ENCODE results near the gene GOLGA8J.
"Not testable (repeated sequence)": the region's sequence is repeated elsewhere in the genome, so short reads cannot be mapped to it uniquely, and the experiment has no call there.

Gene GOLGA8J

DNA sequence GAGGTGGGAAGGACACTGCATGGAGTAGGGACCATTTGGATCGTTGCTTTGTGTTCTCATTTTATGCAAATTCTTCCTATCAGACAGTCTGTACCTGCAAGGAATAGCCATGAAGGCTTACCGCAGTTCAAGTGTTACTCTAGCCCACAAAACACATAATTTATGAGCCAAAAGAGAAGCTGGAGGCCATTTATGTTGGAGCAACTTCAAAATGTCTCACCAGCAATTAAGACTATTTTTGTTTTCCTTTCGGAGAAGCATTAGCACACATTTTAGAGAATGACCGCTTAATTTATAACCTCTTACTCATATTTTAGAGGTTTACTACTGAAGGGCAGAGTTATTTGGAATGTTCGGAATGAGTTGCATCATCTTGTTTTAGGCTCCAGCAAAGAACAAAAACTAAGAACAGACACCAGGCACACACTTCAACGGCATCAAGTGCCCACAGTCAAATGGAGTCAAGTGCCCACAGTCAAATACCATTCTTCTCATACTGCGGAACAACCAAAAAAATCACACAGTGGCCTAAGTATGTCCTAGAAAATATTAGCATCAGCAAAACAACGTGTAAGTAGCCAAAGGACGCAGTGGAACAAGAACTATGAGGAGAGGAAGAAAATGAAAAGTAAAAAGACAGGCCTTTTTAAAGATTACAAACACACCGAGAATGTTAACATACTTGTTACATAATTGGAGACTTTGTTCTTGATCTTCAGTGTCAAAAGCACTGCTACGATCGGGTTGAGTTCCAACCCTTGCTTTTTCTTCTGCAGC lies 17.5 kb upstream of the GOLGA8J start:
- intact Hi-C loops (cut with DNase I), result no loop called here
- DNase-seq, result peak in 1 of 42 donors; percentile 40

DNA sequence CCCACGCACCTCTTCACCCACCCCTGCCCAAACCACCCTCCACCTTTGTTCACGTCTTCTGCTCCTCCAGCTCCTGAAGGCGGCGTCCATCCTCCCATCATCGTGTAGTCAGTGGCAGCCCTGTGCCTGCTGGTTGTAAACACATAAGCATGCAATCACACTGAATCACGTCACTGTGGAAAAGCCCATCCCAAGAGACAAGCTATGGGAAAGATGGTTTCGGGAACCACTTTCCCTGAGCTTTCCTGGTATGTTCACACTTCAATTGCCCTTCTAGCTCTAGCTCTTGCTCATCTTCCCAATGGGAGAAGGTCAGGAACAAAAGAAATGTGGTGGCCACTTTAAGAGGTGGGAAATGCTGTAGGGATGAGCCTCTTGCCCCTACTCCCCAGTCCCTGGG lies 14.4 kb upstream of the GOLGA8J start:
- no peak for DNase-seq

DNA sequence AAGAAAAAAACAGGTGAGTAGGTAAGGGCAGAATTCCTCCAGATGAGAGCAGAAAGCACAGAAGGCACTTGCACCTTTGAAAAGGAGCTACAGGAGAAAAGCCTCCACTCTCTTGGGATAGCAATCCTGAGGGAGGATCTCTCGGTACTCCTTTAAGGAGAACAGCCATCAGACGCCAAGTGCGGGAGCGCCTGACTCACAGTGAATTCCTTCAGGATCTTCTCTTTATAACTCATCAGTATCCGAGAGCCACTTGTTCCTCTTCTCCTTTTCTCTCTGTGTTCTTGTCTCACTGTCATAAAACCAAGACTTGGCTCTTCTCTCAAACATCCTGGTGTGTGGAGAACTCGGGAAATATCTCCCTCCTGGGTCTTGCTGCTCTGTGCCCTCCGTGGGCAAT lies 10.1 kb upstream of the GOLGA8J start:
- intact Hi-C loops (cut with DNase I), result no loop called here
- no peak for DNase-seq

More for the DNA sequence above, 14.4 kb upstream of the GOLGA8J start:
- intact Hi-C loops (cut with DNase I), result no loop called here

DNA sequence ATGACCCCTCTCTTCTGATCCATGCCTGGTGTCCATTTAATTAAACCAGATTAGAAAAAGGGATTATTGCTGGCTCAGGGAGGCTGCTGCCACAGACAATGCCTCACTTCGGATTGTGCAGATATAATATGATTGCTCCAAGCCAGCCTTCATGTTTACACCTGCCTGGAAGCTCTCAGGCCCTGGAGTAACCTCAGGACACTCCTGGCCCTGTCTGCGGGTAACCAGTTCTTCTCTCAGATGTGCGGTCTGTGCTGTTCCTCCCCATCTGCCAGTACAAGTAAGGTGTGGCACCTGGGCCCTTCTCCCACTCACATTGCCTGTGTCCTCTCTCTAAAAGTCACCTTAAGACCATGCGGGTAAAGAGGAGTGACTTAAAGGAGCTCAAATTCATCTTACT lies 8.8 kb upstream of the GOLGA8J start:
- intact Hi-C loops (cut with DNase I), result no loop called here
- no peak for DNase-seq

DNA sequence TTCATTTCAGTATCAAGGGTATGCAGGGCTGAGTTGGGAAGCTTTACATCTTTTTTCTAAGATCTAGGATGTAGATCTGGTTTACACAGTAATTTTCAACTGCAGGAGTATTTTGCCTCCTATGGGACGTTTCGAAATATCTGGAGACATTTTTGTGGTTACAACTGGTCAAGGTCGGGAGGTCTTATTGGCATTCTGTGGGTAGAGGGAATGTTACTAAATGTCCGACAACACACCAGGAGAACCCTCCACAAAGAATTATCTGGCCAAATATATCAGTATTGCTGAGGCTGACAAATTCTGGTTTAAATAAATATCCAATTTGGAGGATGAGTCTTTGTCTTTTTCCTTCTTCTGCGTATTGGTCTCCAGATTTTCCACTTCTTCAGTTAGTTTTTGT lies 1.9 kb upstream of the GOLGA8J start:
- not testable (repeated sequence) for DNase-seq

DNA sequence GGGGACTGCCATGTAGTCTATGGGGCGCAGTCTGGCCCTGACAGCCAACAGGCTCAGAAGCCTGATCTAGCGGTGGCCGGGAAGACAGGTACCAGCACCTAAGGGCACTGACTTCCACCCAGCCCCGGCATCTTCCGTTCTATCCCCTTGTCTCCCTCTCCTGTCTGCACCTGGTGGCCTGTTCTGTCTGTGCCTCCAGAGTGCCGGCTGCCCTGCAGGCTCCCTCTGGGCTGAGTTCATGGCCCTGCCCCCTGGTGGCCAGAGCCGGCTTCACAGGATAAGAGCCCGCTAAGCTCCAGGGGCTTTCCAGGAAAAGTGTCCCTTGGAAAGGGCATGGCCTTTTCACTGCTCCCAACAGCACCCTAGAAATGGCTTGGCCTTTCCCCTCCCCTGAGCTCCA lies 15.1 kb downstream of the GOLGA8J start:
- DNase-seq; intact Hi-C loops (cut with DNase I): not testable (repeated sequence)

More for the DNA sequence above, 1.9 kb upstream of the GOLGA8J start:
- intact Hi-C loops (cut with DNase I), result not testable (repeated sequence)

DNA sequence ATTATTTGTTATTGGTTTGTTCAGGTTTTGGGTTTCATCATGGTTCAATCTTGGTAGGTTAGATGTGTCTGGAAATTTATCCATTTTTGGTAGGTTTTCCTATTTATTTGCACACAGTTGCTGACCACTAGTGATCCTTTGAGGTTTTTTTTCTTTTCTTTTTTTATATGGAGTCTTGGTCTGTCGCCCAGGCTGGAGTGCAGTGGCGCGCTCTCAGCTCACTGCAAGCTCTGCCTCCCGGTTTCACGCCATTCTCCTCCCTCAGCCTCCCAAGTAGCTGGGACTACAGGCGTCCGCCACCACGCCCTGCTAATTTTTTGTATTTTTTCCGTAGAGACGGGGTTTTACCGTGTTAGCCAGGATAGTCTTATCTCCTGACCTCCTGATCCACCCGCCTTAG lies 20.1 kb downstream of the GOLGA8J start:
- DNase-seq, result not testable (repeated sequence)

DNA sequence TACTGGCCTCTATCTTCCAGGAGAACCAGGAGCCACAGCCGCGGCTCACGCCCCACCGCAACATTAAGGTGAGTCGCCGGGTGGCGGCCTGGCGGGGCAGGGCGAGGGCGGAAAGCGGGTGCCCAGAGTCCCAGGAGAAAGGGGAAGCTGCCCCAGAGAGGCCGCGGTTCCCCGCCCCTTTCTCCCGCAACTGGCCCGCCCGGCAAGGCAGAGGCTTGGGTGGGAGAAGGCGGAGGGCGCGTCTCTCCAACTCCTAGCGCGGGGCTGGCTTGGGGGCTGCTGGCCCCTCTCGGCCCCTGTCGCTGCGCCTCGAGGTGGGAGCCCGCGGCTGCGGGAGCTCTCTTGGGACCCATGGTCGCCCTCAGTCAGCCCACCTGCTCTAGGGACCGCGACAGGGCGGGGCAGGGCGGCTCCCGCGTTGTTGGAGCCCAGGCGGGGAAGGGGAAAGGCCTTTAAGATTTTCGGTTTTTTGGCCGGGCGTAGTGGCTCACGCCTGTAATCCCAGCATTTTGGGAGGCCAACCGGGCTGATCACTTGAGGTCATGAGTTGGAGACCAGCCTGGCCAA lies 21.3 kb downstream of the GOLGA8J start:
- DNase-seq; intact Hi-C loops (cut with DNase I): not testable (repeated sequence)

More for the DNA sequence above, 20.1 kb downstream of the GOLGA8J start:
- intact Hi-C loops (cut with DNase I), result not testable (repeated sequence)

DNA sequence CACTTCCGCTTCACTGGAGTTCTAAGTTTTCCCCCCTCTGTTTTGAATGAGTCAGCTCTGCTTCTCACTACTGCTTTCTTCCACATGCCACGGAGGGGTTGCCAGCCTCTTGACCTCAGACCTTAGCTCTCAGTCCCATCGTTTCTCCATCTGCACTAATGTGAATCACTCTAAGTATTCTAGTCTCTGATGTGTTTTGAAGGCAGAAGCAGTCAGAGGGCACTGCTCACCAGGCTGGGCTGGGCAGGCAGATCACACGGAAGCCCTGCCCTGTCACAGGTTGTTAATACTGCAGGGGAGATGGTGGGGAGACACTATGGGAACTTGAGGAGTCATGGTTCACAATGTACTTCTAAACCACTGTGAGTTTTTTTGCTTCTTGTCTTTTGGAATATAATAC lies 27.8 kb downstream of the GOLGA8J start:
- intact Hi-C loops (cut with DNase I); DNase-seq: not testable (repeated sequence)

DNA sequence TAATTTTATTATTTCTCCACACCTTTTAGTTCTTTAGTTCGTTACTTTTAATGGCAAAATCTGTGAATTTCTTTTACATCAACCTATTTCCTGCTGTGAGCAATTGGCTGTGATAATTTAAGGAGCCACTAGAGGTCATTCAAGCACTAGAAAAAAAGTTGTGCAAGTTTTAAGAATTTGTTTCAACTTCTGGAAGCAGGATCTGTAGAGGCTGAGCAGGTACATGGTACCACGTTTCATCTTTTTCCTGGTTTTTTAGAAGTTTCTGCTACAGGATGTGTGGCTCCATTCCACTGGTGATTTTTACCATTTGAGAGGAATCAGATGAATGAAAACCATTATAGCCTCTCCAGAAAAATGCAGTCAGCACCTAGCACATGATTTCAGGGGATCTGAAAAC lies 47.3 kb downstream of the GOLGA8J start:
- DNase-seq, result peak in 1 of 42 donors; percentile 7
- intact Hi-C loops (cut with DNase I), result not testable (repeated sequence)

DNA sequence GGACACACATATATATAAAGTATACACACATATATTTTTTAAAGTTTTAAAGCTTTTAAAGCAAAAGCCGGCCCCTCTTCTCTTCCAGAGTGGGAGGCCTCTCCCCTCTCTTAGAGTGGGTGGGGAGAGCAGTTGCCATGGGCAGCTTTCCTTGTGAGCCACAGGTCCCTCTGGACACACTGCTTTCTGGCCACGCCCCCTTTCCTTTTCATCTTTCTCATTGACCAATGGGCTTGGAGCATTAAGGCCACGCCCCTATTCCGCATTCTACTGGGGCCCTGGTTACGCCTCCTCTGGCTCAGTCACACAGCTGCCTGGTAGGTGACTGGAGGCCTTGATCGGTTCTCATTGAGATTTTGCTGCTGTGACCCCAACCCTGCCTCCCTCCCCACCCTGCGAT lies 52.0 kb downstream of the GOLGA8J start, which contains the start of gene GOLGA8T:
TSS of gene GOLGA8T (plus strand) at position 301 of the 400 bp plus-strand sequence. CDS start at position 399, 98 bp downstream.
- DNase-seq; intact Hi-C loops (cut with DNase I): not testable (repeated sequence)
